SK-N-SH treated with all-trans-retinoic acid at 6 μM for 48 hours (cell line): ENCODE measurements around the gene WDR18.

Experiments used
- ATAC-seq: fragments of 200-7000 bp; cut with Tn5 transposase; 3 replicates; pipeline ENCODE4 v1.9.1; 2020; ENCODE audit warnings: mild to moderate bottlenecking, moderate library complexity
- ARNTL ChIP-seq: fragments of 450-650 bp; formaldehyde crosslinking; IDR thresholded peaks from 2 replicates; pipeline ENCODE4 v1.5.0; 2020; ENCODE audit warnings: low read depth, mild to moderate bottlenecking, moderate library complexity, borderline replicate concordance
- BACH2 ChIP-seq: fragments of 250-450 bp; sonication (Bioruptor Pico); IDR thresholded peaks from 2 replicates; pipeline ENCODE4 v1.9.0; 2021; ENCODE audit warnings: mild to moderate bottlenecking, borderline replicate concordance
- CREB5 ChIP-seq: fragments of 250-450 bp; sonication (Bioruptor Pico); IDR thresholded peaks from 2 replicates; pipeline ENCODE4 v1.5.1; 2020; ENCODE audit warnings: low read depth, mild to moderate bottlenecking, moderate library complexity
- ESRRG ChIP-seq: fragments of 250-450 bp; sonication (Bioruptor Pico); IDR thresholded peaks from 2 replicates; pipeline ENCODE4 v1.6.1; 2021; ENCODE audit warnings: mild to moderate bottlenecking
- ISL1 ChIP-seq: fragments of 250-450 bp; sonication (Bioruptor Pico); IDR thresholded peaks from 2 replicates; pipeline ENCODE4 v2.1.2; 2022; ENCODE audit warnings: mild to moderate bottlenecking, moderate library complexity
- OSR1 ChIP-seq: fragments of 250-450 bp; sonication (Bioruptor Pico); IDR thresholded peaks from 2 replicates; pipeline ENCODE4 v1.8.0; 2022; ENCODE audit warnings: moderate library complexity, mild to moderate bottlenecking, inconsistent platforms
- PATZ1 ChIP-seq: fragments of 250-450 bp; sonication (Bioruptor Pico); IDR thresholded peaks from 2 replicates; pipeline ENCODE4 v1.8.0; 2020; ENCODE audit warnings: mild to moderate bottlenecking, moderate library complexity, borderline replicate concordance
- POU6F1 ChIP-seq: fragments of 250-450 bp; sonication (Bioruptor Pico); IDR thresholded peaks from 2 replicates; pipeline ENCODE4 v1.8.0; 2021; ENCODE audit warnings: low read depth, mild to moderate bottlenecking, moderate library complexity, borderline replicate concordance
- PPARA ChIP-seq: fragments of 250-450 bp; sonication (Bioruptor Pico); IDR thresholded peaks from 2 replicates; pipeline ENCODE4 v1.5.0; 2020; ENCODE audit warnings: mild to moderate bottlenecking, borderline replicate concordance
- RARB ChIP-seq: fragments of 250-450 bp; sonication (Bioruptor Pico); IDR thresholded peaks from 2 replicates; pipeline ENCODE4 v1.8.0; 2021; ENCODE audit warnings: mild to moderate bottlenecking, moderate library complexity
- SNAI2 ChIP-seq: fragments of 250-450 bp; sonication (Bioruptor Pico); IDR thresholded peaks from 2 replicates; pipeline ENCODE4 v1.5.0; 2020; ENCODE audit warnings: mild to moderate bottlenecking, moderate library complexity
- TCF4 ChIP-seq: fragments of 250-450 bp; sonication (Bioruptor Pico); IDR thresholded peaks from 2 replicates; pipeline ENCODE4 v1.8.0; 2021; ENCODE audit warnings: mild to moderate bottlenecking, moderate library complexity, borderline replicate concordance
- TOX ChIP-seq: fragments of 250-450 bp; sonication (Bioruptor Pico); IDR thresholded peaks from 2 replicates; pipeline ENCODE4 v1.8.0; 2021; ENCODE audit warnings: mild to moderate bottlenecking, moderate library complexity, borderline replicate concordance
- TSHZ2 ChIP-seq: fragments of 250-450 bp; sonication (Bioruptor Pico); IDR thresholded peaks from 2 replicates; pipeline ENCODE4 v1.5.0; 2020; ENCODE audit warnings: mild to moderate bottlenecking, moderate library complexity
- ZC3H10 ChIP-seq: fragments of 250-450 bp; sonication (Bioruptor Pico); IDR thresholded peaks from 2 replicates; pipeline ENCODE4 v1.5.1; 2021; ENCODE audit warnings: mild to moderate bottlenecking, moderate library complexity
- ZFP3 ChIP-seq: fragments of 250-450 bp; sonication (Bioruptor Pico); IDR thresholded peaks from 2 replicates; pipeline ENCODE4 v1.5.0; 2020; ENCODE audit warnings: mild to moderate bottlenecking, moderate library complexity
- ZFP30 ChIP-seq: fragments of 450-650 bp; formaldehyde crosslinking; IDR thresholded peaks from 2 replicates; pipeline ENCODE4 v1.5.0; 2022; ENCODE audit warnings: mild to moderate bottlenecking, moderate library complexity
- ZNF70 ChIP-seq: fragments of 450-650 bp; formaldehyde crosslinking; IDR thresholded peaks from 2 replicates; pipeline ENCODE4 v1.5.0; 2020; ENCODE audit warnings: mild to moderate bottlenecking, moderate library complexity
- ZNF8 ChIP-seq: fragments of 450-650 bp; formaldehyde crosslinking; IDR thresholded peaks from 2 replicates; pipeline ENCODE4 v1.5.0; 2020; ENCODE audit warnings: mild to moderate bottlenecking, moderate library complexity

Gene WDR18

GRCh38 chr19:1010586-1011510 is 26.7 kb downstream of the WDR18 start (continued):
- TF ChIP-seq POU6F1 (no peak), OSR1 (CRISPR knock-in tag) (no peak), TCF4 (no peak), ZNF8 (no peak), ARNTL (CRISPR knock-in tag) (no peak)

- ATAC-seq, result no peak
These were observed 27.7 kb downstream of the WDR18 start for GRCh38 chr19:1011831-1012333.

GRCh38 chr19:1012334-1012733 is 28.2 kb downstream of the WDR18 start:
- no peak for ATAC-seq
- TF ChIP-seq ARNTL (CRISPR knock-in tag) (no peak), SNAI2 (CRISPR knock-in tag) (no peak), POU6F1 (no peak), TOX (no peak), BACH2 (CRISPR knock-in tag) (no peak), ESRRG (no peak), ZNF70 (CRISPR knock-in tag) (no peak), ZFP30 (no peak), PPARA (no peak), ZFP3 (no peak), TSHZ2 (CRISPR knock-in tag) (no peak), ZNF8 (no peak), RARB (no peak), CREB5 (CRISPR knock-in tag) (no peak), ZC3H10 (CRISPR knock-in tag) (no peak)

More at GRCh38 chr19:1011831-1012333, 27.7 kb downstream of the WDR18 start:
- no peak for TF ChIP-seq TSHZ2 (CRISPR knock-in tag)
- no peak for TF ChIP-seq PPARA
- TF ChIP-seq TCF4, result no peak
- TF ChIP-seq ISL1, result no peak
- no peak for TF ChIP-seq PATZ1
- no peak for TF ChIP-seq ESRRG
